Esophagus squamous epithelium (tissue), 5 donors: Measurements from ENCODE around the gene MTMR3. TPM values are rescaled to one million over a fixed set of nuclear protein-coding genes. Genes with fewer than 3 reads are reported as not detected.

Experiments used
- DNase-seq: peaks from one replicate; lab custom pipeline; 2025; lab: John Stamatoyannopoulos, UW
- H3K27ac ChIP-seq, 4 donors: fragments of 200-600 bp; sonication (generic); one replicate each; pipeline ENCODE4 v1.5.1; 2016 to 2019; ENCODE audit warnings: mild to moderate bottlenecking in 1 of 4
- H3K27me3 ChIP-seq, 4 donors: fragments of 200-600 bp; sonication (generic); 1 replicate in 3 of 4; 2 replicates in 1 of 4; pipeline versions ENCODE4 v1.5.1 to v1.6.0; 2017 to 2021; ENCODE audit warnings: antibody characterized with exemption in 1 of 4
- H3K36me3 ChIP-seq, 3 donors: fragments of 200-600 bp; sonication (generic); one replicate each; pipeline ENCODE4 v1.5.1; 2016 to 2019
- H3K4me1 ChIP-seq, 3 donors: fragments of 200-600 bp; sonication (generic); one replicate each; pipeline ENCODE4 v1.5.1; 2017 to 2019
- H3K4me3 ChIP-seq, 4 donors: fragments of 200-600 bp; sonication (generic); 1 replicate in 3 of 4; 2 replicates in 1 of 4; pipeline ENCODE4 v1.5.1; 2016 to 2019; ENCODE audit warnings: mild to moderate bottlenecking in 2 of 4, moderate library complexity in 1 of 4
- H3K9me3 ChIP-seq, 3 donors: fragments of 200-600 bp; sonication (generic); one replicate each; pipeline ENCODE4 v1.5.1; 2016 to 2019
- CTCF ChIP-seq, 6 experiments: fragments of 450-650 bp in 4 of 6; fragments of 200-600 bp in 2 of 6; sonication (generic) in 2 of 6; IDR thresholded peaks; one replicate each; pipeline ENCODE4 v1.5.1; 2016 to 2019; ENCODE audit warnings: antibody characterized with exemption in 6 of 6, mild to moderate bottlenecking in 4 of 6, moderate library complexity in 4 of 6
- POLR2A ChIP-seq, 4 donors: fragments of 450-650 bp; IDR thresholded peaks; one replicate each; pipeline ENCODE4 v1.6.1; 2017; ENCODE audit warnings: antibody characterized with exemption in 4 of 4, mild to moderate bottlenecking in 4 of 4, moderate library complexity in 3 of 4
- WGBS, 2 donors: methylation state at CpG; one replicate each; pipeline ENCODE4 v1.1.5; 2018; 5-methylcytosine and 5-hydroxymethylcytosine counted together
- intact Hi-C: fragments of 100-400 bp; cut with DNase I; formaldehyde crosslinking; loops from one replicate; pipeline ENCODE4 v1.15.0; 2022
- total RNA-seq, 4 donors: library from RNA; depleted of rRNA; stranded (reverse); fragments of >200 nt; gene quantifications; one replicate each; pipeline ENCODE4 v1.1.0, GENCODE V29; 2016
- donor health status: DM: yes; HTN: yes; CAD: no.

Gene MTMR3
- total RNA-seq, 4 donors from 2014 or later = 34.9 to 63.1 (median 38.4) TPM

DNA sequence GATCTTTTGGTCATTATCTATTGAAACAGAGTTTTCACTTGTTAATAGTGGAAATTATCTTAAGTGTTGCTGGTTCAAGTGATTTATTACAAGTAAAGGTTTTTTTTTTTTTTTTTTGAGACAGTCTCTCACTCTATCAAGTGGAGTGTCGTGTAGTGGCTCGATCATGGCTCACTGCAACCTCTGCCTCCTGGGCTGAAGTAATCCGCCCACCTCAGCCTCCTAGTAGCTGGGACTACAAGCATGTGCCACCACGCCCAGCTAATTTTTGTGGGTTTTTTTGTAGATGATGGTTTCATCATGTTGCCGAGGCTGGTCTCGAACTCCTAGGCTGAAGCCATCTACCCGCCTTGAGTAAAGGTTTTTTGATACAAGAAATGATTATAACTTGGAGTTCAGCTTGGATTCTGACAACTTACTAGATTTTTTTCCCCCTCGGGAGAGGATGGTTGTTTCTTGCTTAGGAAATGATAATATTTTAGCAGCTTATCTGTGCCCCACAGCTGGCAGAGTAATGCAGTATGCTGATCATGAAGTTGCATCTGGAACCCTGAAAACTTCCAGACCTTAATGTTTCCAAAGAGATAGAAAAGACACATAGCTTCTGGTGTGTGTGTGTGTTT is 68.9 kb downstream of the MTMR3 start:
- Histone ChIP-seq H3K27ac (no peak overlapping the region), H3K4me3 (no peak overlapping the region), H3K4me1 (peaks cover 3 to 41% (median 11%) of the 10 kb centered on the region in 3 donors), H3K27me3 (no peaks in the 10 kb centered on the region), H3K36me3 (no peaks in the 10 kb centered on the region), H3K9me3 (no peaks in the 10 kb centered on the region)
- TF ChIP-seq POLR2A (IDR thresholded peaks at IDR 0.05) (no peak), CTCF (IDR thresholded peaks at IDR 0.05) (no peak)
- no peak for DNase-seq
- WGBS, 2 donors = 66 to 71% methylated on average over 8 of the region's 8 CpGs
- intact Hi-C loops = no loop called here

DNA sequence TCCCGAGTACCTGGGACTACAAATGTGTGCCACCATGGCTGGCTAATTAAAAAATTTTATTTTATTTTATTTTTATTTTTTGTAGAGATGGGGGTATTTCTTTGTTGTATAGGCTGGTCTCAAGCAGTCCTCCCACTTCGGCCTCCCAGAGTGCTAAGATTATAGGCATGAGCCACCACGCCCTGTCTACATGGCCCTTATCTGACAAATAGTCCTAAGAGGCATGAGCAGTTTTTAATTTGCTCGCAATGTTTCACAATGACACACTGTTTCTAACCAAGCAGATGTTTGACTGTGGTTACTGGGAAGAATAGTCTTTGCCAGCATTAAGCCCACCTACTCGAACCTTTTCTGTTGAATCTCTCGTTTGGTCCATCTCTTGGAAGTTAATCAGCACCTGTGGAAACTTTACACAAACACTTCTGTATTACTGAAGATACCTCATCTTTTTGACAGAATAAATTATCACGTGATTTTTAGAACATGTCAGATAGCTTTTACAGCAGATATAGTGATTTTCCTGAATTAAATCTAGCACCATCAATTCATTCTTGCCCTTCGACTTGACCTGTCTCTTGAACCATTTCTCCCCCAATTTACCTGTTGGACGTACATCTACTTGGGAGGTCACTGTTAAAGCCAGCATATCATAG is 71.4 kb downstream of the MTMR3 start:
- Histone ChIP-seq H3K4me1 (peaks cover 0 to 24% (median 4%) of the 10 kb centered on the region in 3 donors), H3K27me3 (no peaks in the 10 kb centered on the region), H3K4me3 (no peak overlapping the region), H3K9me3 (no peaks in the 10 kb centered on the region), H3K27ac (no peak overlapping the region), H3K36me3 (peaks cover 0 to 19% (median 0%) of the 10 kb centered on the region in 3 donors)
- WGBS, 2 donors = 91 to 93% methylated on average over 9 of the region's 9 CpGs
- intact Hi-C loops = no loop called here
- no peak for TF ChIP-seq POLR2A (IDR thresholded peaks at IDR 0.05)
- TF ChIP-seq CTCF (IDR thresholded peaks at IDR 0.05) = no peak
- no peak for DNase-seq

DNA sequence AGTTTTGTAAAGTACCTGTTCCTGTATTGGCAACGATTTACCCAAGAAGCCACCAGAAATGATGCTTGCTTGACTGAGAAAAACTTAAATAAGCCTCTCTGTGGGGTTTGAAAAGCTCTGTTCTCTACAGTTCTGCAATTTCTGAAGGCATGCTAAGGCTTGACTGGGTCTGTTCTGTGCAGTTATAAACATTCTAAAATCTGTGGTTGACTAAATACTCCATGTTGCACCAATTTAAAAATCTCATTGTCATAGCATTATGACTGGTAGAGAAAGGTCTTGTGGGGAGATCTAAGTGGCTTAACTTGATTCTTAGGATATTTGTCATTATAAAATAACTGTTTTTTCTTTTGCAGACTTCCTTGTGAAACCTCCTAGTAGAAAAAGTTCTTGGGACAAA is 73.7 kb downstream of the MTMR3 start:
- DNase-seq = no peak
- H3K27me3 ChIP-seq = no peaks in the 10 kb centered on the region
- no peak overlapping the region for H3K27ac ChIP-seq
- no peak overlapping the region for H3K4me3 ChIP-seq
- WGBS, 2 donors = 33 to 53% methylated on average over 1 of the region's 1 CpG
- H3K4me1 ChIP-seq = peaks cover 0 to 20% (median under 1%) of the 10 kb centered on the region in 3 donors
- peaks cover 0 to 21% (median 0%) of the 10 kb centered on the region in 3 donors for H3K36me3 ChIP-seq
- intact Hi-C loops = no loop called here
- TF ChIP-seq POLR2A (IDR thresholded peaks at IDR 0.05) = no peak
- TF ChIP-seq CTCF (IDR thresholded peaks at IDR 0.05) = no peak
- H3K9me3 ChIP-seq = no peaks in the 10 kb centered on the region

GRCh38 chr22:29958170-29958569 is 75.2 kb downstream of the MTMR3 start:
- no peak for DNase-seq
- 93 to 98% methylated on average over 2 of the region's 2 CpGs for WGBS, 2 donors
- H3K9me3 ChIP-seq = no peaks in the 10 kb centered on the region
- peaks cover 0 to 15% (median 0%) of the 10 kb centered on the region in 3 donors for H3K4me1 ChIP-seq
- no peak overlapping the region for H3K4me3 ChIP-seq
- intact Hi-C loops = no loop called here
- no peak overlapping the region for H3K27ac ChIP-seq
- TF ChIP-seq CTCF (IDR thresholded peaks at IDR 0.05) (no peak), POLR2A (IDR thresholded peaks at IDR 0.05) (no peak)
- no peaks in the 10 kb centered on the region for H3K27me3 ChIP-seq
- H3K36me3 ChIP-seq = peaks cover 0 to 35% (median 0%) of the 10 kb centered on the region in 3 donors

DNA sequence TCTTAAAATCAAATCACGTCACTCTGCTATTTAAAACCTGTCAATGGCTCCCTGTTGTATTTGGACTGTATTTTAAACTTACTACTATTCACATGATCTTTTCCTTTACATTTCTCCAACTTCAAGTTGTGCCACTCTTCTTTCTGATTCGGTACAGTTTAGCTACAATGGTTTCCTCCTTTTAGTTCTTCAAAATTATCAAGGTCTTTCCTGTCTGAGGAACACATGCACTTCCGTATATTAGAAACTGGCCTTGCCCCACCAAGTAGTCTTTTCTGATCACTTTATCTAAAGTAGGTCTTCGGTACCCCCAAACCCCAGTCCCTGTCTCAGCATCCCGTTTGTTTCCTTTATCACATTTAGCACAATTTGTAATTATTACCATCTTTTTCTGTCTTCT is 81.8 kb downstream of the MTMR3 start:
- TF ChIP-seq CTCF (IDR thresholded peaks at IDR 0.05) = no peak
- no peak for TF ChIP-seq POLR2A (IDR thresholded peaks at IDR 0.05)
- Histone ChIP-seq H3K27ac (no peak overlapping the region), H3K9me3 (no peaks in the 10 kb centered on the region), H3K4me1 (peaks cover 0 to 5% (median 0%) of the 10 kb centered on the region in 3 donors), H3K4me3 (no peak overlapping the region), H3K36me3 (peaks cover 0 to 18% (median 0%) of the 10 kb centered on the region in 3 donors), H3K27me3 (no peaks in the 10 kb centered on the region)
- intact Hi-C loops = no loop called here
- DNase-seq = no peak
- WGBS, 2 donors = 77 to 83% methylated on average over 5 of the region's 5 CpGs
